ENCODE data around the gene CRIP2. TPM values are rescaled to one million over a fixed set of nuclear protein-coding genes. Genes with fewer than 3 reads are reported as not detected.

The CRIP2 gene
- total RNA-seq, 1 donor from 2014 or later: 247 TPM

GRCh38 chr14:105493921-105494605 is 19.4 kb downstream of the CRIP2 start:
- Mint-ChIP-seq H3K9me3 (ENCODE audit: low read depth) (no peaks in the 10 kb centered on the region), H3K27ac (ENCODE audit: unreplicated experiment) (no peak overlapping the region), H3K4me1 (ENCODE audit: low read depth) (peaks cover 10% of the 10 kb centered on the region), H3K36me3 (ENCODE audit: low read depth) (no peaks in the 10 kb centered on the region), H3K4me3 (ENCODE audit: unreplicated experiment) (no peak overlapping the region), H3K27me3 (ENCODE audit: low read depth) (no peaks in the 10 kb centered on the region)
- DNase-seq (ENCODE audit: low spot score): peak; percentile 77
- no peak for TF ChIP-seq CTCF (IDR thresholded peaks at IDR 0.05)

- DNase-seq (ENCODE audit: low spot score): no peak
- TF ChIP-seq CTCF (IDR thresholded peaks at IDR 0.05): no peak
- Mint-ChIP-seq H3K27ac (ENCODE audit: unreplicated experiment) (no peak overlapping the region), H3K4me1 (ENCODE audit: low read depth) (peaks cover 5% of the 10 kb centered on the region), H3K36me3 (ENCODE audit: low read depth) (no peaks in the 10 kb centered on the region), H3K27me3 (ENCODE audit: low read depth) (no peaks in the 10 kb centered on the region), H3K4me3 (ENCODE audit: unreplicated experiment) (no peak overlapping the region), H3K9me3 (ENCODE audit: low read depth) (no peaks in the 10 kb centered on the region)
Measured at GRCh38 chr14:105494606-105494929, 19.9 kb downstream of the CRIP2 start.

DNA sequence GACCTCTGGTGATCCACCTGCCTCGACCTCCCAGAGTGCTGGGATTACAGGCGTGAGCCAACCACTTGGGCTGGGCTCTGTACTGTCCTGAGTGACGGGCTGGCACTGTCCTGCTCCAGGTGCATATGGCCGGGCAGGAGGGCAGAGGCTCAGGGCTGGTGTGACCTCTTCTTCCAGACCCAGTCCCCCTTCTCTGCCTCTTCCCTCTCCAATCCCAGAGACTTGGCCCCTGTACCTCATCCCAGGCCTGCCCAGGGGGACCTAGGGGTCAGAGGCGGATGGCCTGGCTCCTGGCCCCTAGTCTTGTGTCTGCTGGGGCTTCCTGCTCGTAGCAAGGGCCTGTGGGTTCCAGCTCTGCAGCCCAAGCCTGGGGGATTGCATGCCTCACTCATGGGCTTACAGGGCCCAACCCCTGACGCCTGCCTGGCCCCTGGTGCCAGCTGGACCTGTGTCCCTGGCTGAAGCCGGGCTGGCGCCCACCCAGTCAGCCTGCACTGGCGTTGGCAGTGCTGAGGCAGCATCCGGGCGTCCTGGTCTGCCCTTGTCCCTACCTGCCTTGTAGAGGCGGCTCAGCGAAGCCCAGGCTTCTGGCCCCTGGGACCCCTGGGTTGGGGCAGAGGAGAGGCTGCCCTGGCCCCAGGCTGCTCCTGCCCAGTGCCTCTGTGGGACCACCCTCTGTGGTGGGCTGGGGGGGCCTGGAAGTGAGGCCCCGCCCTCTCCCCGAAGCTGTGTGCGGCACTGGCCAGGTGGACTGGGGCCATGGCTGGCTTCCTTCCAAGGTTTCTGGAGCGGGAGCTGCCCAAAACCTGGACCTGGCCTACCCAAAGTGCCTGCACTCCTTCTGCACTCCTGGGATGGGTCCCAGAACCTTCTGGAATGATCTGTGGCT is 20.7 kb downstream of the CRIP2 start:
- H3K4me3 Mint-ChIP-seq (ENCODE audit: unreplicated experiment): no peak overlapping the region
- TF ChIP-seq CTCF (IDR thresholded peaks at IDR 0.05): no peak
- no peaks in the 10 kb centered on the region for H3K9me3 Mint-ChIP-seq (ENCODE audit: low read depth)
- H3K27me3 Mint-ChIP-seq (ENCODE audit: low read depth): no peaks in the 10 kb centered on the region
- H3K27ac Mint-ChIP-seq (ENCODE audit: unreplicated experiment): no peak overlapping the region
- peak; percentile 86 for DNase-seq (ENCODE audit: low spot score)
- no peaks in the 10 kb centered on the region for H3K36me3 Mint-ChIP-seq (ENCODE audit: low read depth)
- H3K4me1 Mint-ChIP-seq (ENCODE audit: low read depth): peaks cover 3% of the 10 kb centered on the region

DNA sequence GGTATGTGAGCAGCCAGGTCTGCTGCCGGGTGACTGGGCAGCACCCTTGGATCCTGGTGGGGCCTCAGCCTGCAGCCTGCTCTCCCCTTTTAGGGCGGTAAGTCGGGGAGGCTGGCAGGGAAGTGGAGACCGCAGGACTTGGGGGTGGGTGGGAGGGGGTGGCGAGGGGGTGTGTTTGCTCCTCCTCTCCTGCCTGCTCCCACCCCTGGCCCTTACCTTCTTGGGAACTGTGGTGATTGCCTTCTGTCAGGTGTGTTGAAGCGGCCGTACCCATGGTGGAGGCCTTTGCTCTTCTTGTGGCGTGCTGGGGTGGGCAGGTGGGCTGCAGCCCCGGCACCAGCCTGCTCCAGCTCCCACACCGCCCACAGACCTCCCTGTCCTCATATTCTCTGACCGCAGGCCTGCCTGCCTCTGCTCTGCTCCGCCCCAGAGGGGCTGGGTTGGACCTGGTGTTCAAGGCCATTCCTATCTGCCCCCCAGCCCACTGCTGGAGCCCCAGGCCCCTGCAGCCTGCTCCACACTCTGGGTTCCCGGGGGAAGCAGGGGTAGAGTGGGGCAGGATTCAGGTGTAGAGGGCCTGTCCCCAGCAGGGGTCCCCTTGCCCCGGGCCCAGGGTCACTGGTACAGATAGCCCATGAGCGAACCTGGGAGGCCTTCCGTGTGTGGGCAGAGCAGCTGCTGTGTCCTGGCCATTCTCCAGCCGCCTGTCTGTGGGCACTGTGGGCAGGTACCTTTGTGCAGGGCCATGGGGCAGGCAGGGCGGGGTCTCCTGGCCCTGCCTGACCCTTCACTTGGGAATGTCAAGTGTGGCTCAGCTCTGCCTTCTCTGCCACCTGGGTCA is 21.6 kb downstream of the CRIP2 start:
- H3K4me3 Mint-ChIP-seq (ENCODE audit: unreplicated experiment): no peak overlapping the region
- DNase-seq (ENCODE audit: low spot score): peak; percentile 85
- no peaks in the 10 kb centered on the region for H3K27me3 Mint-ChIP-seq (ENCODE audit: low read depth)
- H3K36me3 Mint-ChIP-seq (ENCODE audit: low read depth): no peaks in the 10 kb centered on the region
- H3K4me1 Mint-ChIP-seq (ENCODE audit: low read depth): peaks cover 3% of the 10 kb centered on the region
- TF ChIP-seq CTCF (IDR thresholded peaks at IDR 0.05): no peak
- no peak overlapping the region for H3K27ac Mint-ChIP-seq (ENCODE audit: unreplicated experiment)
- no peaks in the 10 kb centered on the region for H3K9me3 Mint-ChIP-seq (ENCODE audit: low read depth)

All from chondrocyte (in vitro differentiated cells).